ENCODE measurements around the gene F5.
"Not testable (repeated sequence)": the region's sequence is repeated elsewhere in the genome, so short reads cannot be mapped to it uniquely, and the experiment has no call there.

F5 gene

GRCh38 chr1:169534653-169535052, 51.6 kb downstream of the F5 start:
- DNase-seq, result no peak

- DNase-seq, result not testable (repeated sequence)
Observed at GRCh38 chr1:169533528-169534190, 52.6 kb downstream of the F5 start.

- DNase-seq, result no peak
Observed at GRCh38 chr1:169530448-169530847, 55.8 kb downstream of the F5 start.

GRCh38 chr1:169529068-169529642, 57.1 kb downstream of the F5 start:
- DNase-seq, result no peak

- DNase-seq, result no peak
Observed at GRCh38 chr1:169528215-169529067, 57.8 kb downstream of the F5 start.

- DNase-seq, result no peak
Observed at GRCh38 chr1:169527451-169528214, 58.6 kb downstream of the F5 start.

GRCh38 chr1:169527001-169527400, 59.3 kb downstream of the F5 start:
- DNase-seq, result no peak

GRCh38 chr1:169526120-169526832, 60.0 kb downstream of the F5 start:
- DNase-seq, result no peak

GRCh38 chr1:169525391-169525790, 60.9 kb downstream of the F5 start:
- no peak for DNase-seq

GRCh38 chr1:169523904-169524303, 62.4 kb downstream of the F5 start:
- no peak for DNase-seq

- no peak for DNase-seq
Observed at GRCh38 chr1:169521226-169521625, 65.1 kb downstream of the F5 start.

GRCh38 chr1:169517558-169518186, 68.6 kb downstream of the F5 start:
- DNase-seq, result no peak

GRCh38 chr1:169515641-169516040, 70.6 kb downstream of the F5 start:
- DNase-seq, result no peak

- no peak for DNase-seq
Observed at GRCh38 chr1:169514566-169515270, 71.6 kb downstream of the F5 start.

GRCh38 chr1:169513208-169513607, 73.1 kb downstream of the F5 start:
- no peak for DNase-seq

GRCh38 chr1:169511316-169512005, 74.8 kb downstream of the F5 start:
- no peak for DNase-seq

- DNase-seq, result no peak
Observed at GRCh38 chr1:169510060-169510459, 76.2 kb downstream of the F5 start.

GRCh38 chr1:169509354-169509753, 76.9 kb downstream of the F5 start:
- no peak for DNase-seq

- no peak for DNase-seq
Observed at GRCh38 chr1:169508432-169509338, 77.6 kb downstream of the F5 start.

GRCh38 chr1:169507413-169507812, 78.9 kb downstream of the F5 start:
- no peak for DNase-seq

All from NCI-H1436 (cell line).